ENCODE results near the gene MERTK. TPM values are rescaled to one million over a fixed set of nuclear protein-coding genes. Genes with fewer than 3 reads are reported as not detected.

MERTK gene
- total and polyA plus RNA-seq, 2 donors (not counting 1 experiment from before 2014, with no cell fraction given) = 0.34 to 6.6 TPM

DNA sequence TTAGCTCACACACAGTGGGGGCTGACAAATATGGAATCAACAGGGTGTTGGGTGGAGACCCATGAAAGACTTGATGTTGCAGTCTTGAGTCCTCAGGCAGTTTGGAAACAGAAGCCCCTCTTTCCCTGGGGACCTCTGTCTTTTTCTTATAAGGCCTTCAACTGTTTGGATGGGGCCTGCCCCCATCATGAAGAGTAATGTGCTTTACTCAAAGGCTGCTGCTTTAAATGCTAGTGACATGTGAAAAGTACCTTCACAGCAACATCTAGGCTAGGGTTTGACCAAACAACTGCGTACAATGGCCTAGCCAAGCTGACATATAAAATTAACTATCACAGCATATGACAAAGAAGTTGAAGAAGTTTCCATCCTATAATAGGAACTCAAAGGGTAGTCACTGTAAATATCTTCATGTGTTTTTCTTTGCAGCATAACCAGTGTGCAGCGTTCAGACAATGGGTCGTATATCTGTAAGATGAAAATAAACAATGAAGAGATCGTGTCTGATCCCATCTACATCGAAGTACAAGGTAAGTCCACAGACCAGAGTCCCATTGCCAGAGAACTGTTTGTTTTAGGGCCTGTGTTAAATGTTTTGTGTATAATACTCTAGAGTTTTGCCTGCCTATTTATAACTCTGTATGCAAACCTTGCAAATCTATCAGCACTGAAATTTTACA lies 46.3 kb downstream of the MERTK start:
- Histone ChIP-seq H3K9ac (ENCODE audit: insufficient read depth, low read length) (no peak overlapping the region), H4K20me1 (ENCODE audit: control insufficient read depth, extremely low read depth, insufficient read depth, low read length) (no peaks in the 10 kb centered on the region), H3K27me3 (ENCODE audit: control insufficient read depth, insufficient read depth, low read length) (peaks cover 29% of the 10 kb centered on the region), H2AFZ (ENCODE audit: low read length) (no peak overlapping the region), H3K4me3 (replicated peaks in 1 of 4; ENCODE audit: control extremely low read depth in 1 of 4, insufficient read depth in 1 of 4, low read depth in 3 of 4, low read length in 4 of 4) (no peak overlapping the region), H3K36me3 (ENCODE audit: control insufficient read depth, insufficient read depth, low read length) (no peaks in the 10 kb centered on the region), H3K4me2 (ENCODE audit: extremely low read depth, insufficient read depth, low read length) (no peak overlapping the region), H3K4me1 (ENCODE audit: control insufficient read depth, extremely low read depth, insufficient read depth, low read length) (peaks cover 5% of the 10 kb centered on the region), H3K79me2 (ENCODE audit: control insufficient read depth, insufficient read depth, low read length) (no peaks in the 10 kb centered on the region), H3K9me3 (ENCODE audit: control insufficient read depth, insufficient read depth, low read depth, low read length) (no peaks in the 10 kb centered on the region), H3K27ac (ENCODE audit: insufficient read depth, low read length) (no peak overlapping the region)
- no peak for DNase-seq (ENCODE audit: low read depth in 2 of 2)
- TF ChIP-seq, protein P1, sequence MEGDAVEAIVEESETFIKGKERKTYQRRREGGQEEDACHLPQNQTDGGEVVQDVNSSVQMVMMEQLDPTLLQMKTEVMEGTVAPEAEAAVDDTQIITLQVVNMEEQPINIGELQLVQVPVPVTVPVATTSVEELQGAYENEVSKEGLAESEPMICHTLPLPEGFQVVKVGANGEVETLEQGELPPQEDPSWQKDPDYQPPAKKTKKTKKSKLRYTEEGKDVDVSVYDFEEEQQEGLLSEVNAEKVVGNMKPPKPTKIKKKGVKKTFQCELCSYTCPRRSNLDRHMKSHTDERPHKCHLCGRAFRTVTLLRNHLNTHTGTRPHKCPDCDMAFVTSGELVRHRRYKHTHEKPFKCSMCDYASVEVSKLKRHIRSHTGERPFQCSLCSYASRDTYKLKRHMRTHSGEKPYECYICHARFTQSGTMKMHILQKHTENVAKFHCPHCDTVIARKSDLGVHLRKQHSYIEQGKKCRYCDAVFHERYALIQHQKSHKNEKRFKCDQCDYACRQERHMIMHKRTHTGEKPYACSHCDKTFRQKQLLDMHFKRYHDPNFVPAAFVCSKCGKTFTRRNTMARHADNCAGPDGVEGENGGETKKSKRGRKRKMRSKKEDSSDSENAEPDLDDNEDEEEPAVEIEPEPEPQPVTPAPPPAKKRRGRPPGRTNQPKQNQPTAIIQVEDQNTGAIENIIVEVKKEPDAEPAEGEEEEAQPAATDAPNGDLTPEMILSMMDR (conservative IDR thresholded peaks at IDR 0.05 in 1 of 2, IDR thresholded peaks at IDR 0.05 in 1 of 2; ENCODE audit: low read depth in 1 of 2, low read length in 2 of 2) = no peak
- TF ChIP-seq EZH2 (IDR thresholded peaks at IDR 0.05; ENCODE audit: low read length, missing control alignments) = no peak

DNA sequence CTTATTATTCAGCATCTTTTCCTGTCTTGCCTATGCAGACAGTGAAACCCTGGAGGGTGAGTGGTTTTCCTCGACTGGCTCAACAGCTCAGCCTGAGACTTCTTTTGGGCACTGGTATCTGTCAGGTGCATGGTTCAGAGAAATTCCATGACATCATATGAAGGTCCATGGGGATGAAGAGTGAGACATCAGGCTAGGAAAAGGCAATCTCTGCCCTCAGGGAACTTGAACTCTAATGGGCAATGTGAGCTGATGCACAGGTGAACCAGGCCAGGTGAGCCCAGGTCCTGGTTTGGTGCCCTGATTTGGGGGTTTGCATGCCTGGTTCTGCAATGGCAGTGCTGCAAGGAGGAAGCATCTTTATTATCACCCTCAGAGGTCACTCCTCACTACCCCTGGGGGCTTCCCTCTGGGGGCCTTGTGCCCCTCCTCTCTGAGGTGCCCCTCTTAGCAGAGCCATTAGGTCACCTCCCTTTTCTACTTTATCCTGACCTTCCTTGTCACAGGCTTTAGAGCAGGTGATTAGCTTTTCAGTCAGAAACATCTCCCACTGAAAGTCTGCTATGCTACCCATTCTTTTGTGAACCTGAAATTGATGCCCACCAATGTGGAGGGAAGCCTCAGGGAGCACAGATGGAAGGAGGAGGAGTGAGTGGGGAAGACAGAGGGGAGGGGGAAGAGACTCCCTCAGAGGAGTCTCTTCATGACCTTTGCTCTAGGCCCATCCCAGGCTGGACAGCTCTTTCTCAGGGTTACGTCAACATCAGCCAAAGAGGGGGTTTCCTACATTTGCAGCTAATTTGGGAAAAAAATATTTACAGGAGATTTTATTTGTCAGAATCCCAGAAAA lies 47.3 kb downstream of the MERTK start:
- no peaks in the 10 kb centered on the region for H3K79me2 ChIP-seq (ENCODE audit: control insufficient read depth, insufficient read depth, low read length)
- TF ChIP-seq, protein P1 (conservative IDR thresholded peaks at IDR 0.05 in 1 of 2, IDR thresholded peaks at IDR 0.05 in 1 of 2; ENCODE audit: low read depth in 1 of 2, low read length in 2 of 2) = no peak
- no peak for TF ChIP-seq EZH2 (IDR thresholded peaks at IDR 0.05; ENCODE audit: low read length, missing control alignments)

DNA sequence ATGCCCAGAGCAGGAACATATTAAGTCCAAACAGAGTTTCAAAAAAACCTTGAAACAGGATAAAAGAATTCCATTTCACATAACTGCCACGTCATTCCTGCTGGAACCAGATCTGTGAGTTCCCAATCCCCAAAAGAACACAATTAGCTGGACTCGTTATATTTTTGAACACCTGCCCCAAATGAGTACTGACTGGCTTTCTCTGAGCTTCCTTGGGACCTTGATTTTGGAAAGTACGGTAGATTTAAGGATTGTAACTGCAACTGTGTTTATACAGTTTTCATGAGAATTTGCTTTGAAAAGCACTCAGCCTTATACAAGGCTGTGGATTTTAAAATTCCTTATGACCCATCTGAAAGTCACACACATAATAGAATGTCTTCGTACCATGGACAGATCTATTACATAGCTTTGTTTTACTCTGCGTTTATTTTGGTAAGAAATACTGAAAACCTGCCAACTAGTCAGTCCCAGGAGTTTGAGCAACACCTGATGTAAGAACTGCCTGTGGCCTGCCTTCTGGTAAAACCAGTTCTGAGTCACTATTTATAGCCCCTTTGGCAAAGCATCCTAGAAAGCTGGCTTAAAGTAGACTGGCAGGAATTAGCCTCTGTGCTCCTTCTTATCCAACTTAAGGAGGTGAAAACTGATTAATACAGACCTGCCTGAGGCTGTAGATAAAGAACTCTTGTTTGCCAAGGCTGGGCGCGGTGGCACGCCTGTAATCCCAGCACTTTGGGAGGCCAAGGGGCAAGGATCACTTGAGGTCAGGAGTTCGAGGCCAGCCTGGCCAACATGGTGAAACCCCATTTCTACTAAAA lies 48.1 kb downstream of the MERTK start:
- H3K27ac ChIP-seq (ENCODE audit: insufficient read depth, low read length) = no peak overlapping the region
- no peaks in the 10 kb centered on the region for H4K20me1 ChIP-seq (ENCODE audit: control insufficient read depth, extremely low read depth, insufficient read depth, low read length)
- no peak overlapping the region for H3K9ac ChIP-seq (ENCODE audit: insufficient read depth, low read length)
- H3K4me1 ChIP-seq (ENCODE audit: control insufficient read depth, extremely low read depth, insufficient read depth, low read length) = peaks cover 5% of the 10 kb centered on the region
- no peak overlapping the region for H3K4me3 ChIP-seq (replicated peaks in 1 of 4; ENCODE audit: control extremely low read depth in 1 of 4, insufficient read depth in 1 of 4, low read depth in 3 of 4, low read length in 4 of 4)
- peak; percentile 93 to 98 for DNase-seq (ENCODE audit: low read depth in 2 of 2)
- TF ChIP-seq EZH2 (IDR thresholded peaks at IDR 0.05; ENCODE audit: low read length, missing control alignments) = no peak
- peak overlapping the region; percentile 16 for H3K4me2 ChIP-seq (ENCODE audit: extremely low read depth, insufficient read depth, low read length)
- no peaks in the 10 kb centered on the region for H3K36me3 ChIP-seq (ENCODE audit: control insufficient read depth, insufficient read depth, low read length)
- H3K27me3 ChIP-seq (ENCODE audit: control insufficient read depth, insufficient read depth, low read length) = peaks cover 24% of the 10 kb centered on the region
- H3K79me2 ChIP-seq (ENCODE audit: control insufficient read depth, insufficient read depth, low read length) = no peaks in the 10 kb centered on the region
- no peaks in the 10 kb centered on the region for H3K9me3 ChIP-seq (ENCODE audit: control insufficient read depth, insufficient read depth, low read depth, low read length)
- no peak overlapping the region for H2AFZ ChIP-seq (ENCODE audit: low read length)

More for the DNA sequence above, 47.3 kb downstream of the MERTK start:
- peaks cover 5% of the 10 kb centered on the region for H3K4me1 ChIP-seq (ENCODE audit: control insufficient read depth, extremely low read depth, insufficient read depth, low read length)
- no peaks in the 10 kb centered on the region for H3K9me3 ChIP-seq (ENCODE audit: control insufficient read depth, insufficient read depth, low read depth, low read length)
- DNase-seq (ENCODE audit: low read depth in 2 of 2) = no peak
- H3K36me3 ChIP-seq (ENCODE audit: control insufficient read depth, insufficient read depth, low read length) = no peaks in the 10 kb centered on the region
- H3K4me3 ChIP-seq (replicated peaks in 1 of 4; ENCODE audit: control extremely low read depth in 1 of 4, insufficient read depth in 1 of 4, low read depth in 3 of 4, low read length in 4 of 4) = no peak overlapping the region
- H4K20me1 ChIP-seq (ENCODE audit: control insufficient read depth, extremely low read depth, insufficient read depth, low read length) = no peaks in the 10 kb centered on the region
- peak overlapping the region; percentile 15 for H3K4me2 ChIP-seq (ENCODE audit: extremely low read depth, insufficient read depth, low read length)
- H3K27ac ChIP-seq (ENCODE audit: insufficient read depth, low read length) = no peak overlapping the region
- H2AFZ ChIP-seq (ENCODE audit: low read length) = no peak overlapping the region
- peaks cover 24% of the 10 kb centered on the region for H3K27me3 ChIP-seq (ENCODE audit: control insufficient read depth, insufficient read depth, low read length)
- H3K9ac ChIP-seq (ENCODE audit: insufficient read depth, low read length) = no peak overlapping the region
